ENCODE measurements around the gene INTS11.

Gene INTS11

GRCh38 chr1:1267488-1268283 lies 56.8 kb downstream of the INTS11 start:
- ATAC-seq (ENCODE audit: low read depth) (no peak), DNase-seq (ENCODE audit: low spot score in 2 of 2) (no peak)
- H3K27ac Mint-ChIP-seq, result no peak overlapping the region
- H3K36me3 Mint-ChIP-seq, result peaks cover 7% of the 10 kb centered on the region
- no peak overlapping the region for H3K4me3 Mint-ChIP-seq
- H3K27me3 Mint-ChIP-seq, result no peaks in the 10 kb centered on the region
- peaks cover 25% of the 10 kb centered on the region for H3K4me1 Mint-ChIP-seq
- H3K9me3 Mint-ChIP-seq, result no peaks in the 10 kb centered on the region

- Mint-ChIP-seq H3K27me3 (no peaks in the 10 kb centered on the region), H3K36me3 (peaks cover 19% of the 10 kb centered on the region), H3K27ac (no peak overlapping the region), H3K4me1 (peaks cover 16% of the 10 kb centered on the region), H3K9me3 (no peaks in the 10 kb centered on the region), H3K4me3 (no peak overlapping the region)
- ATAC-seq (ENCODE audit: low read depth) (no peak), DNase-seq (ENCODE audit: low spot score in 2 of 2) (no peak)
Measured at GRCh38 chr1:1264868-1265272, 59.6 kb downstream of the INTS11 start.

GRCh38 chr1:1264026-1264425 lies 60.4 kb downstream of the INTS11 start:
- H3K27me3 Mint-ChIP-seq, result no peaks in the 10 kb centered on the region
- H3K27ac Mint-ChIP-seq, result no peak overlapping the region
- DNase-seq (ENCODE audit: low spot score in 2 of 2) (no peak), ATAC-seq (ENCODE audit: low read depth) (no peak)
- H3K4me3 Mint-ChIP-seq, result no peak overlapping the region
- H3K36me3 Mint-ChIP-seq, result peaks cover 21% of the 10 kb centered on the region
- peaks cover 16% of the 10 kb centered on the region for H3K4me1 Mint-ChIP-seq
- no peaks in the 10 kb centered on the region for H3K9me3 Mint-ChIP-seq

- H3K27ac Mint-ChIP-seq, result no peak overlapping the region
- ATAC-seq (ENCODE audit: low read depth), result no peak
- peaks cover 18% of the 10 kb centered on the region for H3K4me1 Mint-ChIP-seq
- DNase-seq (ENCODE audit: low spot score in 2 of 2), result no peak
- no peak overlapping the region for H3K4me3 Mint-ChIP-seq
- H3K27me3 Mint-ChIP-seq, result no peaks in the 10 kb centered on the region
- H3K9me3 Mint-ChIP-seq, result no peaks in the 10 kb centered on the region
- H3K36me3 Mint-ChIP-seq, result peaks cover 21% of the 10 kb centered on the region
Measured at GRCh38 chr1:1262758-1263157, 61.7 kb downstream of the INTS11 start.

- H3K27ac Mint-ChIP-seq, result no peak overlapping the region
- peaks cover 16% of the 10 kb centered on the region for H3K4me1 Mint-ChIP-seq
- no peaks in the 10 kb centered on the region for H3K9me3 Mint-ChIP-seq
- H3K36me3 Mint-ChIP-seq, result peaks cover 24% of the 10 kb centered on the region
- DNase-seq (ENCODE audit: low spot score in 2 of 2) (no peak), ATAC-seq (ENCODE audit: low read depth) (no peak)
- no peak overlapping the region for H3K4me3 Mint-ChIP-seq
- no peaks in the 10 kb centered on the region for H3K27me3 Mint-ChIP-seq
Measured at GRCh38 chr1:1262071-1262470, 62.4 kb downstream of the INTS11 start.
